ENCODE data around the gene ZNF514.

GRCh38 chr2:95104606-95105005 is 55.0 kb downstream of the ZNF514 start:
- TF ChIP-seq RXRA (IDR thresholded peaks at IDR 0.05; ENCODE audit: insufficient read depth, low read depth, low read length) (no peak), POLR2A (IDR thresholded peaks at IDR 0.05; ENCODE audit: control extremely low read depth in 1 of 2, low read depth in 2 of 2, low read length in 2 of 2) (no peak), JUND (IDR thresholded peaks at IDR 0.05; ENCODE audit: low read length) (no peak), SRF (IDR thresholded peaks at IDR 0.05; ENCODE audit: low read depth, low read length) (no peak), ATF3 (IDR thresholded peaks at IDR 0.05; ENCODE audit: insufficient read depth, low read depth, low read length) (no peak), SAP30 (IDR thresholded peaks at IDR 0.05; ENCODE audit: insufficient read depth, insufficient replicate concordance, low read length) (no peak), MAX (IDR thresholded peaks at IDR 0.05) (no peak), USF2 (IDR thresholded peaks at IDR 0.05; ENCODE audit: low read length) (no peak), JUN (IDR thresholded peaks at IDR 0.05; ENCODE audit: low read depth, low read length) (no peak), YY1 (IDR thresholded peaks at IDR 0.05; ENCODE audit: low read depth, low read length) (no peak)

Measured in H1 (cell line).